ENCODE data around the gene CELSR2.

DNA sequence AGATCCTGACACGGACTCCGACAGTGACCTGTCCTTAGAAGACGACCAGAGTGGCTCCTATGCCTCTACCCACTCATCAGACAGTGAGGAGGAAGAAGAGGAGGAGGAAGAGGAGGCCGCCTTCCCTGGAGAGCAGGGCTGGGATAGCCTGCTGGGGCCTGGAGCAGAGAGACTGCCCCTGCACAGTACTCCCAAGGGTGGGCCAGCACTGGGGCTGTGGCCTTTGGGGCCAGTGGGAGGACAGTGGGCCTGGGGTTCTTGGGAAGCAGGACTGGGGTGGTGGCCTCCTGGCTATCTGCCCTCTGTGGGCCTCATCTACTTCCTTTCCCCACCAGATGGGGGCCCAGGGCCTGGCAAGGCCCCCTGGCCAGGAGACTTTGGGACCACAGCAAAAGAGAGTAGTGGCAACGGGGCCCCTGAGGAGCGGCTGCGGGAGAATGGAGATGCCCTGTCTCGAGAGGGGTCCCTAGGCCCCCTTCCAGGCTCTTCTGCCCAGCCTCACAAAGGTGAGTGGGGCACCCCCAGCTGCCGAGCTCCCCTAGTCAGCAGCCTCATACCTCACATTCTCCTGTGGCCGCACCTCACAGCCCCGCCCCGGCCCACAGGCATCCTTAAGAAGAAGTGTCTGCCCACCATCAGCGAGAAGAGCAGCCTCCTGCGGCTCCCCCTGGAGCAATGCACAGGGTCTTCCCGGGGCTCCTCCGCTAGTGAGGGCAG lies 23.6 kb downstream of the CELSR2 start:
- TF ChIP-seq, protein P1, sequence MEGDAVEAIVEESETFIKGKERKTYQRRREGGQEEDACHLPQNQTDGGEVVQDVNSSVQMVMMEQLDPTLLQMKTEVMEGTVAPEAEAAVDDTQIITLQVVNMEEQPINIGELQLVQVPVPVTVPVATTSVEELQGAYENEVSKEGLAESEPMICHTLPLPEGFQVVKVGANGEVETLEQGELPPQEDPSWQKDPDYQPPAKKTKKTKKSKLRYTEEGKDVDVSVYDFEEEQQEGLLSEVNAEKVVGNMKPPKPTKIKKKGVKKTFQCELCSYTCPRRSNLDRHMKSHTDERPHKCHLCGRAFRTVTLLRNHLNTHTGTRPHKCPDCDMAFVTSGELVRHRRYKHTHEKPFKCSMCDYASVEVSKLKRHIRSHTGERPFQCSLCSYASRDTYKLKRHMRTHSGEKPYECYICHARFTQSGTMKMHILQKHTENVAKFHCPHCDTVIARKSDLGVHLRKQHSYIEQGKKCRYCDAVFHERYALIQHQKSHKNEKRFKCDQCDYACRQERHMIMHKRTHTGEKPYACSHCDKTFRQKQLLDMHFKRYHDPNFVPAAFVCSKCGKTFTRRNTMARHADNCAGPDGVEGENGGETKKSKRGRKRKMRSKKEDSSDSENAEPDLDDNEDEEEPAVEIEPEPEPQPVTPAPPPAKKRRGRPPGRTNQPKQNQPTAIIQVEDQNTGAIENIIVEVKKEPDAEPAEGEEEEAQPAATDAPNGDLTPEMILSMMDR (IDR thresholded peaks at IDR 0.05), result no peak
- no peak for TF ChIP-seq POLR2A (IDR thresholded peaks at IDR 0.05)

All from esophagus squamous epithelium (tissue), 4 donors.